ENCODE data around the gene TSPAN31.

TSPAN31 gene

DNA sequence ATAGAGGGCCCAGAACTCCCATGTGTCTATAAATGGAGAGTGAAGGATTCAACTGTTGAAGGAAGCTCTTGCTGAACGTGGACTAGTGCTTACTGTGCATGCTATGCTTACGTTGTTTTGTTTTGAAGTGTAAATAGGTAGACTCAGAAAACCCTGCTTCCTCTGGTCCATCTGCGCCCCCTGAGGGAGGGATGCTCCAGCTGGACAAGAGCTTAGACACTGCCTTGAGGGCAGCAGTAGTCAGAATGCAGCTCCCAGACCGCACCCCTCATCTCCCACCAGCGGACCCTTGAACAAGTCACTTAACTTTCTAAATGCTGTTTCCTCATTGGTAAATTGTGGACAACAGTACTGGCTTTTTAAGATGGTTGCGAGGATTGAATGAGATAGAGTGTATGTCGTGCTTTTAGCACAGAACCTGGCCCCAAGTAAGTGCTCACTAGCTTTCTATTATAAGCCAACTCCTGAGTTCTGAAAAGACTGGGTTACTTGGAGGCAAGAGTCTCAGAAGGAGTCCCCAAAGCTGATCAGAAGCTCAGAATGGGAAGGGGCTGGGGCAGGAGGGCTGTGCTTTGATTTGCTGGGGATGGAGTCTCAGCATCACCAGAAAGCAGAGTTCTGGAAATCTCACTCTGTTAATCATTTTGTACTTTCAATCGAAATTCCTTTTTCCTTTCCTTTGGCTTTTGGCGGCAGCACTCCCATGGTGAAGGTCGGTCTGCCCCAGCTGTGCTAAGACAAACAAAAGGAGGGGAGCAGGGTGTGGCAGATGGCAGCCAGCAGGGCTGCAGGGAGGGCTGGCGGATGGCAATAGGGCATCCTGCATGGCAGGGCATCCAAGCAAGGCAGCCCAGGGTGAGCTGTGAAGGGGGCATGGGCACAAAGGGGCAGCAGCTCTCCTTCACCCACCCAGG is 21.9 kb upstream of the TSPAN31 start:
- DNase-seq (ENCODE audit: low read depth), result no peak

- DNase-seq (ENCODE audit: low read depth), result no peak
Observed at GRCh38 chr12:57723630-57723962, 21.2 kb upstream of the TSPAN31 start.

GRCh38 chr12:57724003-57724935 is 20.6 kb upstream of the TSPAN31 start:
- no peak for DNase-seq (ENCODE audit: low read depth)

- DNase-seq (ENCODE audit: low read depth), result no peak
Observed at GRCh38 chr12:57724936-57725740, 19.7 kb upstream of the TSPAN31 start.

DNA sequence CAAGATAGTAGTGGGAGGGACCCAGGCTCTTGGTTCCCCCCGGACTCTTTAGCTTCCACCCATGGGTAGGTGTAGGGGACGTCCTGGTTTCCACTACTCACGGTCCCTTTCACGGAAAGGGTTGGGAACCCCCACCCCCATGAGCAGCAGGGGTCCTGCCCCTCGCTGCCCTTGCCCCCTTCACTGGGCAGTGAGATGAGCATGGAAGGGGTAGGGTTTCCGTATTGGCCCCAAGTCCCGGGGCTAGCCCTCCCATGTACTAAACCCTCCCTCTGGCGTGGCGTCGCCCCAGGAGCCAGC is 19.0 kb upstream of the TSPAN31 start:
- no peak for DNase-seq (ENCODE audit: low read depth)

DNA sequence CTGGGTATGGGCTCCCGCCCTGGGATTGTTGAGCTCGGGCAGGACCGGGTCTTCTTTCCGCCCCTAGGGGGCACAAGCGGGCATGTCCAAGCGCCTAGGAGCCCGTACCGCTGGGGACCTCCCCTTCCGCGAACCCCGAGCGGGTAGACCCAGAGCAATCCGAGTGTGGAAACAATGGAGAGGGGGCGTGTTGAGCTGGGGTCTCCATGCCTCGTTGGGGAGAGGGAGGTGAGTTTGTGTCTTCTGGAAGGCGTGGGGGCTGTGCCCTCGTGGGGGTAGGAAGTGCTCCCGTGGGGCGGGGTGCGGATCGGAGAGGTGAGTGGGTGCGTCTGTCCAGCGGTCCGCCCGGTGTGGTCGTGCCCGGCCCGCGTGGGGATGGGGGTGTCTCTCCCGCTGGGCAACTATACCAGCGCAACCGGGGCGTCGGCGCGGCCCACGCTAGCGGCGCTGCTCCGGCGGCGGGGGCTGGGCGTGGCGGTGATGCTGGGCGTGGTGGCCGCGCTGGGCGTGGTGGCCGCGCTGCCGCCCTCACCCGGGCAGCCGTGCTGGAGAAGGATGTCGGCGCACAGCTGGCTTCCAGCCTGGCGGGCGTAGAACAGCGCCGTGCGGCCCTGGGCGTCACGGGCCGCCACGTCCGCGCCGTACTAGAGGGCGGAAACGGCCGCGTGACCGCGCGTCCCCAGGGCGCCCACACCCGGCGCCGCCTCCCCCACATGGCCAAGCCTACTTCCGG is 18.5 kb upstream of the TSPAN31 start:
- no peak for DNase-seq (ENCODE audit: low read depth)

- no peak for DNase-seq (ENCODE audit: low read depth)
Observed at GRCh38 chr12:57726884-57727757, 17.7 kb upstream of the TSPAN31 start.

DNA sequence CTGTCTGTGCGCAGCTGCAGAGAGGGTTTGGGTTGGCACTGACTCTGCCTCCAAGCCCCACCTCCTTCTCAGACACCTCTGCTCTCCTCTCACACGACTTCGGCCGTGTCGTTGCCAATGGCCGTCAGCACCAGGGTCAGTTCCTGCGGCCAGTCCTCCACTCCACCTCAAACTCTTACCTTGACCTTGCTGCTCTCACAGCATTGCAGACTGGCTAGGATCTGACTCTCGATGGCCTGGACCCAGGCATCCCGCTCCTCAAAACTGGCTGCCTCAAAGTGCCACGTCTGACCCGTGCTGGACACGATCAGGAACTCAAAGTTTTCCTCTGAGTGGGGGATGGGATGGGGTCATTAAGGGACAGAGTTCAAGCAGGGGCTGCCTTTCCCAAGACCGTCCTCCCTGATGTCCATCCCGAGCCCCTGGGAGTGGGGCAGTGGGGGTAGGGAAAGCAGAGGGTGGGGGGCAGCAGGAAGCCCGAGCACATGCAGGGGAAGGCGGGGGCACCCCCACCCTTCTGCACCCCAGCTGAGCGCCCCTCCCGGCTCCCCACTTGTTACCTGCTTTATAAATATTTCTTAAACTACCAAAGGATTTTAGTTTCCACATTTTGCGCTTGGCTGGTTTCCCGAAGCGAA is 17.0 kb upstream of the TSPAN31 start:
- DNase-seq (ENCODE audit: low read depth), result no peak

DNA sequence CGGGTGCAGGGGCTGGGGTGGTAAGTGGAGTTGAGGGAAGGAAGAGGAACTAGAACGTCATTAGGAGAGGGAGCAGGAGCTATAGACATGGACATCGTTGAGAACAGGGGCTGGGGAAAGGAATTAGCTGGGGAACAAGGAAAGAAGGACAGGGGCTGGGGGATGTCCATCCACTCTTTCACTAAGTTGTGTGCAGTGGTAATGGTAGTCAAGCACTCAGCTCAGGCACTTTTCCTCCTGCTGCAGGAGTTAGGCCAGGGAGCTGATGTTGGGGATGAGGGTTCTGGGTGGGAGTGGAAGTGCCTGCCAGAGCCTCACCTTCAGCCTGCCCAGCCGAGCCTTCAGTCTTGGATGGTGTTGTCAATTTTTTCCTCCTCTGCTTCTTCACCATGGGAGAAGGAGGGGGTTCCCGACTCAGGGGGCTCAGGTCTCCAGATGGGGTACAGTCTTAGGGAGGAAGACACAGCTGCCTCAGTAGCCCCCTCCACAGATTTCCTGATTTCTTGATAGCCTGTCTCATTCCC is 15.5 kb upstream of the TSPAN31 start:
- DNase-seq (ENCODE audit: low read depth), result no peak

- DNase-seq (ENCODE audit: low read depth), result no peak
Observed at GRCh38 chr12:57730336-57731067, 14.3 kb upstream of the TSPAN31 start.

GRCh38 chr12:57731411-57732080 is 13.3 kb upstream of the TSPAN31 start:
- DNase-seq (ENCODE audit: low read depth), result no peak

GRCh38 chr12:57732270-57732669 is 12.6 kb upstream of the TSPAN31 start:
- no peak for DNase-seq (ENCODE audit: low read depth)

- no peak for DNase-seq (ENCODE audit: low read depth)
Observed at GRCh38 chr12:57732726-57733593, 11.9 kb upstream of the TSPAN31 start.

- DNase-seq (ENCODE audit: low read depth), result no peak
Observed at GRCh38 chr12:57733928-57734327, 10.9 kb upstream of the TSPAN31 start.

GRCh38 chr12:57734591-57734990 is 10.2 kb upstream of the TSPAN31 start:
- DNase-seq (ENCODE audit: low read depth), result no peak

GRCh38 chr12:57735198-57735855 is 9.5 kb upstream of the TSPAN31 start:
- DNase-seq (ENCODE audit: low read depth), result no peak
